Neutrophil (primary cell): ENCODE results near the gene BMAL2.

Experiments used
- H3K27ac ChIP-seq: fragments of 200-600 bp; sonication (generic); 2 replicates; pipeline ENCODE4 v1.5.1; 2016; ENCODE audit warnings: mild to moderate bottlenecking, moderate library complexity
- H3K27me3 ChIP-seq: fragments of 200-600 bp; sonication (generic); 2 replicates; pipeline ENCODE4 v1.6.0; 2016; ENCODE audit warnings: mild to moderate bottlenecking
- H3K36me3 ChIP-seq: fragments of 200-600 bp; sonication (generic); 2 replicates; pipeline ENCODE4 v1.5.1; 2017
- H3K4me1 ChIP-seq, 2 experiments: fragments of 200-600 bp in 1 of 2; sonication (generic) in 1 of 2; 1 replicate in 1 of 2; 2 replicates in 1 of 2; pipeline versions ENCODE4 v1.5.1 to v1.6.1; 2013 to 2016; ENCODE audit warnings: low read depth in 1 of 2, low read length in 1 of 2, mild to moderate bottlenecking in 1 of 2, moderate library complexity in 1 of 2; ENCODE audit not compliant: control insufficient read depth in 1 of 2, insufficient read depth in 1 of 2
- H3K4me3 ChIP-seq, 2 experiments: fragments of 200-600 bp in 1 of 2; sonication (generic) in 1 of 2; 1 replicate in 1 of 2; 2 replicates in 1 of 2; pipeline ENCODE4 v1.5.1; 2013 to 2016; ENCODE audit warnings: low read depth in 1 of 2, low read length in 1 of 2, mild to moderate bottlenecking in 1 of 2, moderate library complexity in 1 of 2
- H3K9me3 ChIP-seq: fragments of 200-600 bp; sonication (generic); 2 replicates; pipeline ENCODE4 v1.5.1; 2016
- CTCF ChIP-seq: fragments of 200-600 bp; sonication (generic); IDR thresholded peaks from 2 replicates; pipeline ENCODE4 v1.5.1; 2016; ENCODE audit warnings: antibody characterized with exemption

Gene BMAL2

GRCh38 chr12:27332714-27333402 lies at the start of gene BMAL2:
Gene BMAL2 (plus strand): TSS chr12:27332836. CDS start chr12:27333073, 237 bp downstream.
- no peak for TF ChIP-seq CTCF
- Histone ChIP-seq H3K9me3 (no peaks in the 10 kb centered on the region), H3K36me3 (peaks cover 7% of the 10 kb centered on the region), H3K4me1 (peaks cover 13 to 23% of the 10 kb centered on the region in 2 experiments), H3K4me3 (peak within 1 kb of the TSS; percentile 51 to 64), H3K27ac (no peak within 1 kb of the TSS), H3K27me3 (peaks cover 50% of the 10 kb centered on the region)

- Histone ChIP-seq H3K9me3 (no peaks in the 10 kb centered on the region), H3K4me1 (peaks cover 5 to 8% of the 10 kb centered on the region in 2 experiments), H3K4me3 (no peak overlapping the region), H3K27ac (no peak overlapping the region), H3K36me3 (peaks cover 6% of the 10 kb centered on the region), H3K27me3 (no peaks in the 10 kb centered on the region)
- TF ChIP-seq CTCF = no peak
Observed at GRCh38 chr12:27284021-27284420, 48.6 kb upstream of the BMAL2 start.

- Histone ChIP-seq H3K27ac (no peak overlapping the region), H3K9me3 (no peaks in the 10 kb centered on the region), H3K4me3 (no peak overlapping the region), H3K36me3 (peaks cover 6% of the 10 kb centered on the region), H3K27me3 (no peaks in the 10 kb centered on the region), H3K4me1 (peaks cover 3 to 7% of the 10 kb centered on the region in 2 experiments)
- TF ChIP-seq CTCF = no peak
Observed at GRCh38 chr12:27284751-27285150, 47.9 kb upstream of the BMAL2 start.

- H3K9me3 ChIP-seq = no peaks in the 10 kb centered on the region
- peaks cover 6% of the 10 kb centered on the region for H3K36me3 ChIP-seq
- no peak overlapping the region for H3K27ac ChIP-seq
- no peak for TF ChIP-seq CTCF
- H3K4me3 ChIP-seq = no peak overlapping the region
- peaks cover 0 to under 1% of the 10 kb centered on the region in 2 experiments for H3K4me1 ChIP-seq
- no peaks in the 10 kb centered on the region for H3K27me3 ChIP-seq
Observed at GRCh38 chr12:27285403-27285802, 47.2 kb upstream of the BMAL2 start.

GRCh38 chr12:27289414-27289813 lies 43.2 kb upstream of the BMAL2 start:
- no peak overlapping the region for H3K4me3 ChIP-seq
- H3K36me3 ChIP-seq = no peaks in the 10 kb centered on the region
- TF ChIP-seq CTCF = no peak
- H3K27ac ChIP-seq = no peak overlapping the region
- H3K27me3 ChIP-seq = no peaks in the 10 kb centered on the region
- H3K4me1 ChIP-seq = no peaks in the 10 kb centered on the region
- no peaks in the 10 kb centered on the region for H3K9me3 ChIP-seq
